Vagina (tissue), 2 donors: ENCODE results near the gene FAM168B. TPM values are rescaled to one million over a fixed set of nuclear protein-coding genes. Genes with fewer than 3 reads are reported as not detected.

ENCODE experiments used
- DNase-seq, 2 donors: peaks; one replicate each; pipeline ENCODE4 v3.0.0-alpha.2; 2017; ENCODE audit errors: extremely low spot score in 2 of 2
- H3K27ac ChIP-seq: fragments of 200-600 bp; sonication (generic); one replicate; pipeline ENCODE4 v1.5.1; 2019
- H3K27me3 ChIP-seq: fragments of 200-600 bp; sonication (generic); one replicate; pipeline ENCODE4 v1.5.1; 2019
- H3K36me3 ChIP-seq, 2 donors: fragments of 200-600 bp; sonication (generic); one replicate each; pipeline ENCODE4 v1.5.1; 2017 to 2019
- H3K4me1 ChIP-seq: fragments of 200-600 bp; sonication (generic); one replicate; pipeline ENCODE4 v1.5.1; 2019
- H3K4me3 ChIP-seq, 2 donors: fragments of 200-600 bp; sonication (generic); 1 replicate in 1 of 2; 2 replicates in 1 of 2; pipeline ENCODE4 v1.5.1; 2016 to 2019
- H3K9me3 ChIP-seq: fragments of 200-600 bp; sonication (generic); one replicate; pipeline ENCODE4 v1.5.1; 2019
- CTCF ChIP-seq, 3 experiments: fragments of 450-650 bp in 2 of 3; fragments of 200-600 bp in 1 of 3; sonication (generic) in 1 of 3; IDR thresholded peaks; one replicate each; pipeline ENCODE4 v1.5.1; 2017 to 2019; ENCODE audit warnings: antibody characterized with exemption in 3 of 3, mild to moderate bottlenecking in 2 of 3, moderate library complexity in 2 of 3
- POLR2A ChIP-seq, 2 donors: fragments of 450-650 bp; IDR thresholded peaks; one replicate each; pipeline ENCODE4 v1.6.1; 2017; ENCODE audit warnings: antibody characterized with exemption in 2 of 2, mild to moderate bottlenecking in 2 of 2, moderate library complexity in 2 of 2
- POLR2AphosphoS5 ChIP-seq, 2 donors: sonication (generic); formaldehyde crosslinking; IDR thresholded peaks; one replicate each; pipeline ENCODE4 v1.9.0; 2017; ENCODE audit warnings: antibody characterized with exemption in 2 of 2, mild to moderate bottlenecking in 2 of 2, low read depth in 1 of 2; ENCODE audit not compliant: insufficient read depth in 1 of 2
- intact Hi-C: fragments of 100-400 bp; cut with DNase I; formaldehyde crosslinking; loops from one replicate; pipeline ENCODE4 v1.15.1; 2023
- total RNA-seq: library from RNA; depleted of rRNA; stranded (reverse); fragments of >200 nt; gene quantifications from one replicate; pipeline ENCODE4 v1.2.3, GENCODE V29; 2016

Gene FAM168B
- total RNA-seq, 1 donor from 2014 or later: 56.7 TPM

GRCh38 chr2:131004446-131005209 is 88.6 kb downstream of the FAM168B start:
- TF ChIP-seq POLR2A (IDR thresholded peaks at IDR 0.05) (no peak), POLR2AphosphoS5 (IDR thresholded peaks at IDR 0.05; ENCODE audit: insufficient read depth in 1 of 2, low read depth in 1 of 2) (no peak), CTCF (IDR thresholded peaks at IDR 0.05) (no peak)
- Histone ChIP-seq H3K9me3 (no peaks in the 10 kb centered on the region), H3K27ac (no peak overlapping the region), H3K4me3 (no peak overlapping the region), H3K27me3 (no peaks in the 10 kb centered on the region), H3K36me3 (no peaks in the 10 kb centered on the region), H3K4me1 (no peaks in the 10 kb centered on the region)
- intact Hi-C loops: no loop called here
- DNase-seq: no peak

- Histone ChIP-seq H3K4me1 (no peaks in the 10 kb centered on the region), H3K36me3 (no peaks in the 10 kb centered on the region), H3K27me3 (no peaks in the 10 kb centered on the region), H3K27ac (no peak overlapping the region), H3K9me3 (no peaks in the 10 kb centered on the region), H3K4me3 (no peak overlapping the region)
- intact Hi-C loops: no loop called here
- TF ChIP-seq POLR2A (IDR thresholded peaks at IDR 0.05) (no peak), CTCF (IDR thresholded peaks at IDR 0.05) (no peak), POLR2AphosphoS5 (IDR thresholded peaks at IDR 0.05; ENCODE audit: insufficient read depth in 1 of 2, low read depth in 1 of 2) (no peak)
- no peak for DNase-seq
Observed at GRCh38 chr2:130998561-130998960, 94.7 kb downstream of the FAM168B start.

Other genes with a start within 250 kb of the FAM168B start
- gene PLEKHB2, start 11.9 kb upstream of the FAM168B start, total RNA-seq: 46.7 TPM
- gene POTEE, start 116.1 kb upstream of the FAM168B start, total RNA-seq: not detected